Activated CD4-positive, alpha-beta T cell treated with anti-CD3 and anti-CD28 coated beads, Interleukin-2, amount 10 ng/mL, durations not matched to agents 24 days and 14 days (primary cell): ENCODE results near the gene ADPRH. TPM values are rescaled to one million over a fixed set of nuclear protein-coding genes. Genes with fewer than 3 reads are reported as not detected.
"Not testable (repeated sequence)": the region's sequence is repeated elsewhere in the genome, so short reads cannot be mapped to it uniquely, and the experiment has no call there.

Experiments used
- DNase-seq: peaks from one replicate; pipeline ENCODE4 v3.0.0; 2022
- H3K27ac Mint-ChIP-seq: one replicate; pipeline ENCODE4 v1.8.0; 2022; ENCODE audit warnings: mild to moderate bottlenecking, mixed read lengths
- H3K27me3 Mint-ChIP-seq: one replicate; pipeline ENCODE4 v1.8.0; 2022; ENCODE audit warnings: mixed read lengths
- H3K36me3 Mint-ChIP-seq: one replicate; pipeline ENCODE4 v1.8.0; 2022; ENCODE audit warnings: low read depth, mild to moderate bottlenecking, mixed read lengths
- H3K4me1 Mint-ChIP-seq: one replicate; pipeline ENCODE4 v1.8.0; 2021; ENCODE audit warnings: mixed read lengths
- H3K4me3 Mint-ChIP-seq: one replicate; pipeline ENCODE4 v1.8.0; 2022; ENCODE audit warnings: mild to moderate bottlenecking, moderate library complexity, mixed read lengths
- H3K9me3 Mint-ChIP-seq: one replicate; pipeline ENCODE4 v1.8.0; 2021; ENCODE audit warnings: mixed read lengths
- intact Hi-C: fragments of 100-400 bp; cut with micrococcal nuclease; formaldehyde crosslinking; loops from one replicate; pipeline ENCODE4 v1.15.1; 2023
- total RNA-seq: library from RNA; stranded (reverse); gene quantifications from 2 replicates; pipeline ENCODE4 v1.2.3, GENCODE V29; 2022

Gene ADPRH
- total RNA-seq, 1 donor from 2014 or later: 4.2 TPM

DNA sequence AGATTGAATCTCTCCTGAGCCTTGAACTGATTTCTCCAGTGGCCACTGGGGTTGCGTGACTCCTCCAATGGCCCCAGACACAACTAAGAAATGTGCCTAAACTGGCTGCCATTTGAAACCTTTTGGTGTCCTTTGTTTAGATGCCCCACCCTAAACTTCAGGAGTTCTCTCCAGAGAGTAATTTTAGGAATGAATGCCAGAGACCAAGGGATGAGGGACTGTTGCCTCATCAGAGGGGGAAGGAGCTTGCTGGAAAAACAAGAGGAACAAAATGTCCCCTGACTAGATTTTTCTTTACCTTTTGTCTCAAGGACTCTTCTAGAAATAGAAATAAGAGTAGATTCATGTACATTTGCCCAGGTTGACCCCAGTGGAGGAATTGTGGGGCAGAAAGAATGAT is 8.1 kb upstream of the ADPRH start:
- no peaks in the 10 kb centered on the region for H3K36me3 Mint-ChIP-seq
- H3K4me3 Mint-ChIP-seq: no peak overlapping the region
- intact Hi-C loops: no loop called here
- peaks cover 6% of the 10 kb centered on the region for H3K9me3 Mint-ChIP-seq
- peaks cover 8% of the 10 kb centered on the region for H3K4me1 Mint-ChIP-seq
- H3K27ac Mint-ChIP-seq: no peak overlapping the region
- no peak for DNase-seq
- peaks cover 8% of the 10 kb centered on the region for H3K27me3 Mint-ChIP-seq

DNA sequence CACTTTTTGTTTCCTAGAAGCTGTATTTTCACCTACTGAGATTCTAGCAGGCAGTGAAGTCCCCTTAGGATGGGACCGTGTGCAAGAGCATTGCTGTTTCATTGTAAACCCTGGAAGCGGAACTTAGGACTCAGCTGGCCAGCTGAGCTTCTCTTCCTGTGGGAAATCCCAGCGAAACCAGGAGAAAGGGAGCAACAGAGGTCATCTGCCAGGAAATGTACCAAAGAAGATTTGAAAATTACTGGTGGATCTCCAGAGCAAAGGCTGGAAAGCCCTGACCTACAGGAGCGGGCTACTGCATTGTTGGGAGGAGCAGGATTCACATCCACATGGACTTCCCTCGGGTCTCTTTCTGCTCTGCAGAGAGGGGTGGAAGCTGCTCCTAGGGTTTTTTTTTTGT is 7.6 kb upstream of the ADPRH start:
- H3K27me3 Mint-ChIP-seq: peaks cover 8% of the 10 kb centered on the region
- intact Hi-C loops: no loop called here
- H3K27ac Mint-ChIP-seq: no peak overlapping the region
- H3K4me3 Mint-ChIP-seq: no peak overlapping the region
- peaks cover 7% of the 10 kb centered on the region for H3K4me1 Mint-ChIP-seq
- no peak for DNase-seq
- peaks cover 4% of the 10 kb centered on the region for H3K9me3 Mint-ChIP-seq
- H3K36me3 Mint-ChIP-seq: no peaks in the 10 kb centered on the region

DNA sequence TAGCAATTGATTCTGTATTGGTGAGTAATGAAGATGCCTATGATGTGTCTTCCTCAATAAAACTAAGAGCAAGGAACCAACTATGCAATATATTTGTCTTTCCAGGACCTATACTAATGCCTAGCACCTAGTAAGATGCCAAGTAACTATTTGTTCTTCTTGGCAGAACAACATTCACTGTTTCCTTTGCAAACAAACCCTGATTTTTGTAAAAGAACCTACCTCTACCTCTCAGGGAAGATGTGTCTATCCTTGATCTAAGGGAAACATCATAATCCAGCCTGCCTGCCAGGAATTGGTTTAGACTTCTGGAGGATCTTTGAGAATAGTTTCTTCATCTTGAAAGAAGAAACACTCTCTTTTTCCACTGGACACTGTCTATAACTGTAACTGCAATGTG is 3.8 kb upstream of the ADPRH start:
- Mint-ChIP-seq H3K27ac (no peak overlapping the region), H3K4me3 (no peak overlapping the region), H3K27me3 (no peaks in the 10 kb centered on the region), H3K4me1 (peaks cover 15% of the 10 kb centered on the region), H3K9me3 (no peaks in the 10 kb centered on the region), H3K36me3 (no peaks in the 10 kb centered on the region)
- DNase-seq: no peak
- intact Hi-C loops: loop anchor here (5.0 kb wide), 1 partner anchor 102 kb away; the partner anchor contains the start of gene COX17

DNA sequence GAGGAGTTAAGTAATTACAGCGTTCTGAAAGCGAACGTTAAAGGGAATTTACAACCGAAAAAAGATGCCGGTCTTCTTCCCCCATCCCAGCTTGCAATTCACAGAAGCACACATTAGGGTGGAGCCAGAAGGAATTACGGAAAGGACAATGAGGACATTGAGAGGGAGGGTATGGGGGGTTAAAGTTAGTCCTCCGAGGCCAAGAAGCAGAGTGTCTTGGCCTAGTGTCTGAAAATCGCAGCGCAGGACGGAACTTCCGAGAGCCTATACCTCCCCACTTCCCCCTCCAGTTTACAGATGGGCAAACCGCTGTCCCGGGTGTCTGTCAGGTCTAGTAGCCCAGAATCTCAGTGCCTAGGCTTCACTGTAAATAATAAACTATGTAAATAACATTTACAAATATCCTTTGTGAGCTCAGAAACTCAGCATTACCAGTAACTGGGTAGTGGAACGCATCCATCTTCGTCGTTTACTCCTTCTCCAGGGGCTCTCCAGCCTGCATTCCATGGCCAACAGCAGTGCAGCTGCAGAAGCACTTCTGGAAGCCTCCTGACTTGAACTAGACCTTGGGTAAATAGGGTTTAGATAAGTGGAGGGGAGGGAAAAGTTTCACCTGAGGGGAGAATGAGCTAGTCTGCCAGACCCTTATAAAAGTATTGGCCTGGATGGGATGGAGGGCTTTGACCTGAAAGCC is 922 bp downstream of the ADPRH start:
- Mint-ChIP-seq H3K9me3 (no peaks in the 10 kb centered on the region), H3K27me3 (no peaks in the 10 kb centered on the region), H3K27ac (peak overlapping the region; percentile 93), H3K36me3 (no peaks in the 10 kb centered on the region), H3K4me3 (peak overlapping the region; percentile 85), H3K4me1 (peaks cover 25% of the 10 kb centered on the region)
- intact Hi-C loops: loop anchor here (2.0 to 5.0 kb wide), 2 partner anchors 21 to 57 kb away; no protein-coding TSS in a partner anchor
- DNase-seq: no peak

DNA sequence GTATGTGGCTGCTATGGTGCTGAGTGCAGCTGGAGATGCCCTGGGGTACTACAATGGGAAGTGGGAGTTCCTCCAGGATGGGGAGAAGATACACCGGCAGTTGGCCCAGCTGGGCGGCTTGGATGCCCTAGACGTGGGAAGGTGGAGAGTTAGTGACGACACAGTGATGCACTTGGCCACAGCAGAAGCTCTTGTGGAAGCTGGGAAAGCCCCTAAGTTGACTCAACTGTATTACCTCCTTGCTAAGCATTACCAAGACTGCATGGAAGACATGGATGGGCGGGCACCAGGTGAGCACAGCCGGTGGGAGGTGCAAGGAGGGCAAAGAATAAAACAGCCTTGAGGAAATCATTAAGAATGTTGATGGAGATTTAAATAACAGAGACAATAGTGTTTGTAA is 2.9 kb downstream of the ADPRH start:
- Mint-ChIP-seq H3K27me3 (no peaks in the 10 kb centered on the region), H3K4me3 (no peak overlapping the region), H3K4me1 (peaks cover 28% of the 10 kb centered on the region), H3K9me3 (no peaks in the 10 kb centered on the region), H3K36me3 (no peaks in the 10 kb centered on the region), H3K27ac (peak overlapping the region; percentile 9)
- intact Hi-C loops: loop anchor here (5.0 kb wide), 1 partner anchor 55 kb away; no protein-coding TSS in a partner anchor
- peak; percentile 70 for DNase-seq

DNA sequence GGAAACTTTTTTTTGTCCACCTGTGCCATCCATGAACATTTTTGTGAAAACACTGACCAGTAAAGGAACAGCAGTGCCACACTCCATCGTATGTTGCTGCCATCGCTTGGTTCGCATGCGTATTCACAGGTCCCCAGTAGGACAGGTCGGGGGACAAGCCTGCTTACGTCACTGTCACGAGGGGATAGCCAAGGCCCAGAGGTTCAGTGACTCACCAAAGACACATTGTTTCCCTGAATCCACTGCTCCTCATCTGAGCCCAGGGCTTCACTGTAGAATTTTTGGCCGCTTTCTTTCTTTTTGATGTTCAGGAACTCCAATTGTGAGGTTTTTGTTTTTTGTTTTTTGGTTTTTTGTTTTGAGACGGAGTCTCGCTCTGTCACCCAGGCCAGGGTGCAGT is 5.9 kb downstream of the ADPRH start:
- no peak for DNase-seq
- H3K36me3 Mint-ChIP-seq: peaks cover 2% of the 10 kb centered on the region
- H3K9me3 Mint-ChIP-seq: peaks cover 7% of the 10 kb centered on the region
- peaks cover 29% of the 10 kb centered on the region for H3K4me1 Mint-ChIP-seq
- H3K4me3 Mint-ChIP-seq: no peak overlapping the region
- H3K27ac Mint-ChIP-seq: no peak overlapping the region
- peaks cover 2% of the 10 kb centered on the region for H3K27me3 Mint-ChIP-seq
- intact Hi-C loops: no loop called here

DNA sequence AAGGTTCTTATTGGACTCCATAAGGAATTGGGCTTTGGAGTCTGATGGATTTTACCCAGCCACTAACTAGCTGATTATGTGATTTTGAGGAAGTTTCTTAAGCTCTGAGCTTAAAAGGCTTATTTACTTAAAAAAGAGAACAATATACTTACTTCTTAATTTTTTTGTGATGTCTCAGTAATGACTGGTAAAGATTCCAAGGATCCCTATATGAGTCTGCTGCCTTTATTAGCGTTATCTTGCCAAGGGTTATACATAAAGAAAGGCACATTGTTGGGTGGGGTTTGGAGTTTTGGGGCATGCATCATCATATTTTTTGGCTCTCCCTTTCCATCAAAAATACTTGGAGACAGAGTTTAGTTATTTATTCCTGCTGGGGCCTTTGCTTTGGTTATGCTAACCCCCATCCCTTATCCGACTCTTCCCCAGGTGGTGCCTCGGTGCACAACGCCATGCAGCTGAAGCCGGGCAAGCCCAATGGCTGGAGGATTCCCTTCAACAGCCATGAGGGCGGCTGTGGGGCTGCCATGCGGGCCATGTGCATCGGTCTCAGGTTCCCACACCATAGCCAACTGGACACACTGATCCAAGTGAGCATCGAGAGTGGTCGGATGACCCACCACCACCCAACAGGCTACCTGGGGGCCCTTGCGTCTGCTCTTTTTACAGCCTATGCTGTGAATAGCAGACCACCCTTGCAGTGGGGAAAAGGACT is 6.7 kb downstream of the ADPRH start:
- Mint-ChIP-seq H3K4me3 (no peak overlapping the region), H3K27ac (no peak overlapping the region), H3K4me1 (peaks cover 24% of the 10 kb centered on the region), H3K36me3 (peaks cover 2% of the 10 kb centered on the region), H3K9me3 (peaks cover 8% of the 10 kb centered on the region), H3K27me3 (peaks cover 2% of the 10 kb centered on the region)
- DNase-seq: no peak
- intact Hi-C loops: no loop called here

DNA sequence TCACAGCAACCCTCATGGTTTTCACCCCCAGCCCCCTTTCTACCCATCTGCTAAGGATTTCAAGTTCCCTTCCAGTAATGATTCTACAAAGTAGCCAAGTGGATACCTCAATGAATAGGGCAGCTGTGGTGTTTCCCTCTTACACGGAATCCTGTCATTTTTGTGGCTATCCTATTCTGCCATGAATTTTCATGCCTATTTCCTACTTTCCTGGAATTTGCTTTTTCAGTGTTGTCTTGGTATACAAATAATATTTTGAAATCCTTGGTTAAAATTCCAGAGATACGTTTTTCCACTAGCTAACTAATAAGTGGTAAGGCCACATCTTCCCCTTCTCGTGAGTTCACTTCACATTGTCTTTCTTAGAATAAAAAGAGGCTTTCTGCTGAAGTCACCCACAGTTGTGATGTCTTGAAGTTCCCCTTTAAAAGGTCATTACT is 7.5 kb downstream of the ADPRH start:
- Mint-ChIP-seq H3K4me1 (peaks cover 24% of the 10 kb centered on the region), H3K4me3 (no peak overlapping the region), H3K36me3 (peaks cover 2% of the 10 kb centered on the region), H3K27ac (no peak overlapping the region), H3K9me3 (peaks cover 8% of the 10 kb centered on the region), H3K27me3 (peaks cover 2% of the 10 kb centered on the region)
- intact Hi-C loops: no loop called here
- DNase-seq: no peak

DNA sequence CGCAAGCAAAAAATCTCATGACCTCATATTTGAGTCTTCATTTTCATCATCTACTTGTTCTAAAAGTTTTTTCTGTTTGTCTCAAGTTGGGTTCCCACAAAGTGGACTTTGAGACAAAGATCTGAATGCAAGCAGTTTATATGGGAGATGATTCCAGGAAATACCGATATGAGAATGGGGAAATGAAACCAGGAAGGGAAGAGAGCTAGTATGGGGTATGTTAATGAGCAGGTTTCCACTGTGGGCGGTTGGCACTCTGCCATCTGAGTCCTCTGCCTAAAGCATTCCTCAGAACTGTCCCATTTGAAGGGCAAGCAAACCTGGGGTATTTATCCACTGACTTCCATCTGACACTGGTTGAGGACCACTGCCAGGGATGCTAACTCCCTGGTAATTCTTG is 8.8 kb downstream of the ADPRH start:
- H3K36me3 Mint-ChIP-seq: peaks cover 2% of the 10 kb centered on the region
- no peak for DNase-seq
- intact Hi-C loops: no loop called here
- H3K9me3 Mint-ChIP-seq: peaks cover 8% of the 10 kb centered on the region
- peaks cover 15% of the 10 kb centered on the region for H3K4me1 Mint-ChIP-seq
- peaks cover 3% of the 10 kb centered on the region for H3K27me3 Mint-ChIP-seq
- no peak overlapping the region for H3K27ac Mint-ChIP-seq
- H3K4me3 Mint-ChIP-seq: no peak overlapping the region

DNA sequence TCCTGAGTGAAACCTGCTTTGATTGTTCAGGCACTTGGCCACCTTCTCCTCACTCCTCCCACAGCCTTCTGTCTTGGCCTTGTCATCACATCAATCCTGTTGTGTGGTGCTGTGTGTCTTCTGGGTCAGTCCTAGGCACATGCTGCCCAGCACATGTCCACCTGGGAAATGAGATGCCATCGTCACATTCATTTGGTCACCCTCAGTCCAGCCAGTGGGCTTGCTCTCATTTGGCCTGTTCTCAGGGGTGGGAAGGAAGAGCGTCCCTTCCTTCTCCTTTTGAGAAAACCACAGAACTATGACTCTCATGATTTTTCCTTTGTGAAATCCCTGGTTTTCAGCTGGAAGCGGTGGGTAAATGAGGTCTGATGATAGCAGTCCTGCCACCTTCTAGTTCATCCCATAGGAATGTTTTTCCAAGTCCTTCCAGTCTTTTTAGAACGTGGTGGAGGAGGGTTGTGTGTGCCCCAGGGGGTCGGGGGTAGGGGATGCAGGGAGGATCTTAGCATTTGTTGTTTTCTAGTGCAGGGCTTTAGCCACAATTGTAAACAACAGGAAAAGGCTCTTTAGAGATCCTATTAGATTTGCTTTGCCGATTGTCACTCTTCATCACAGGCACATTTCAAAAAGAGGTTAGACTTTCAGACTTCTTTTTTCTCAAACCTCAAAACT is 9.9 kb downstream of the ADPRH start:
- Mint-ChIP-seq H3K27ac (no peak overlapping the region), H3K4me3 (no peak overlapping the region), H3K27me3 (peaks cover 3% of the 10 kb centered on the region), H3K9me3 (peaks cover 8% of the 10 kb centered on the region), H3K4me1 (peaks cover 15% of the 10 kb centered on the region), H3K36me3 (peaks cover 2% of the 10 kb centered on the region)
- intact Hi-C loops: no loop called here
- DNase-seq: no peak

DNA sequence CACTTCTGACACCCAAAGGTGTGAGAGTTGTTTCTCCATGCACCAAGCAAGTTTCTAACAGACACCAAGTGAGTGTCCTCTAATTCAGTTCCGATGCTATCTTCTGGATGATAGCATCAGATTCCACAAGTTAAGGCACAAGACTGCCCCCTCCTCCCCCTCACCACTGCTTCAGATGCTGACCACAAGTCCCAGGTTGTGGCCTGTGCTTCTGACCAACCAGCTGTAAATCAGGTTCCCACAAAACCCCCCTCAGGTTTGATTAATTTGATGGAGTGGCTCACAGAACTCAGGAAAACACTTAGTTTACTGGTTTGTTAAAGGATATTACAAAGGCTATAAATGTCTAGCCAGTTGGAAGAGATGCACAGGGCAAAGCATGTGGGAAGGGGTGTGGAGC is 11.4 kb downstream of the ADPRH start:
- DNase-seq: no peak
- Mint-ChIP-seq H3K4me1 (peaks cover 16% of the 10 kb centered on the region), H3K27me3 (peaks cover 3% of the 10 kb centered on the region), H3K9me3 (peaks cover 8% of the 10 kb centered on the region), H3K36me3 (peaks cover 2% of the 10 kb centered on the region), H3K4me3 (no peak overlapping the region), H3K27ac (no peak overlapping the region)
- intact Hi-C loops: no loop called here

DNA sequence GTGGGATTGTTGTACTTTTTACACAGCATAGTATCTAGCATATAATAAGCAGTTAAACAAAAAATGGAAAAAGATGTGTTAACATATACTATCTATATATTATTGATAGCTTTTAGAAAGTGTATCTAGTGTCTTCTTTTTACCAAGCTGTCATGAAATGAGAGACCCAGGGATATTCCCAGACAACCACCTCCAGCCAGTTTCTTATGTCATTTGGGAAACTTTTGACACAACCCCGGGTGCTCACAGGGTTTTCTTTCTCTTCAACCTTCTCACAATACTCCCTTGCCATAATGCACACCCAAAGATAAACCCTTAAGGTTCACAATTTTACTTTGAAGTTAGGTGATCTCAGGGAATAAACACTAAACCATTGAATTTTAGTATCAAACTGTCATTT is 13.6 kb downstream of the ADPRH start:
- Mint-ChIP-seq H3K27ac (no peak overlapping the region), H3K4me3 (no peak overlapping the region), H3K9me3 (peaks cover 8% of the 10 kb centered on the region), H3K4me1 (peaks cover 19% of the 10 kb centered on the region), H3K36me3 (peaks cover 2% of the 10 kb centered on the region), H3K27me3 (peaks cover 3% of the 10 kb centered on the region)
- no peak for DNase-seq
- intact Hi-C loops: no loop called here

DNA sequence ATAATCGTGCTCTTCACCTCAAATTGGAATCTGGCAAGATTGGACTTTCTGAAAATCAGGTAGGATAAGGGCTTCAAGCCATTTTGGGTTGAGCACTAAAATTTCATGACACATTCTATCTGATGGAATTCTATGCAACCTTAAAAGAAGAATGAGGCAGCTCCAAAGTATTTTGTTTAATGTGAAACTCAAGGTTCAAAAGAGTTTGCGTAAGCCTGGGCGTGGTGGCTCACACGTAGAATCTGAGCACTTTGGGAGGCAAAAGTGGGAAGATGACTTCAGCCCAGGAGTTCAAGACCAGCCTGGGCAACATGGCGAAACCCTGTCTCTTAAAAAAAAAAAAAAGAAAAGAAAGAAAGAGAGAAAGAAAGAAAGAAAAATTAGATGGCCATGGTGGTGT is 14.8 kb downstream of the ADPRH start:
- H3K9me3 Mint-ChIP-seq: peaks cover 8% of the 10 kb centered on the region
- no peak overlapping the region for H3K27ac Mint-ChIP-seq
- H3K36me3 Mint-ChIP-seq: peaks cover 2% of the 10 kb centered on the region
- H3K4me3 Mint-ChIP-seq: no peak overlapping the region
- no peak for DNase-seq
- H3K27me3 Mint-ChIP-seq: peaks cover 3% of the 10 kb centered on the region
- H3K4me1 Mint-ChIP-seq: peaks cover 19% of the 10 kb centered on the region
- intact Hi-C loops: no loop called here

DNA sequence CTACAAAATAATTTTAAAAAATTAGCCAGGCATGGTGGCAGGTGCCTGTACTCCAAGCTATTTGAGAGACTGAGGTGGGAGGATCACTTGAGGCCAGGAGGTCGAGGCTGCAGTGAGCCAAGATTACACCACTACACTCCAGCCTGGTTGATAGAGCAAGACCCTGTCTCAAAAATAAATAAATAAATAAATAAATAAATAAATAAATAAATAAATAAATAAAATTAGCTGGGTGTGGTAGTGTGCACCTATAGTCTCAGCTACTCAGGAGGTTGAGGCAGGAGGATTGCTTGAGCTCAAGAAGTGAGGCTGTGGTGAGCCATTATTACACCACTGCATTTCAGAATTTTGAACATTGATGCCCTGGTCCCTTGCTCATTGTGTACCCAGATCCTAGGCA is 15.6 kb downstream of the ADPRH start:
- DNase-seq, H3K4me3 Mint-ChIP-seq, intact Hi-C loops, H3K9me3 Mint-ChIP-seq, H3K27ac Mint-ChIP-seq, H3K36me3 Mint-ChIP-seq, H3K27me3 Mint-ChIP-seq: not testable (repeated sequence)
- peaks cover 22% of the 10 kb centered on the region for H3K4me1 Mint-ChIP-seq
